ENCODE results near the gene SLC35F4.
"Not testable (repeated sequence)": the region's sequence is repeated elsewhere in the genome, so short reads cannot be mapped to it uniquely, and the experiment has no call there.

The SLC35F4 gene

GRCh38 chr14:57760896-57761295, 105.0 kb downstream of the SLC35F4 start:
- H3K36me3 ChIP-seq (ENCODE audit: insufficient read depth, insufficient read length, low read length): no peaks in the 10 kb centered on the region
- no peak overlapping the region for H3K4me3 ChIP-seq (ENCODE audit: insufficient read length, low read depth)
- DNase-seq (ENCODE audit: low read depth, low spot score): no peak
- no peaks in the 10 kb centered on the region for H3K27me3 ChIP-seq (ENCODE audit: insufficient read depth, insufficient read length)
- no peaks in the 10 kb centered on the region for H3K9me3 ChIP-seq (ENCODE audit: insufficient read depth, low read length)
- no peaks in the 10 kb centered on the region for H3K4me1 ChIP-seq (ENCODE audit: insufficient read depth, insufficient read length)
- TF ChIP-seq SUZ12 (IDR thresholded peaks at IDR 0.05; ENCODE audit: extremely low read depth, insufficient read depth, insufficient read length) (no peak), ZNF274 (IDR thresholded peaks at IDR 0.05; ENCODE audit: low read depth, low read length) (no peak), YY1 (IDR thresholded peaks at IDR 0.05; ENCODE audit: insufficient read depth, insufficient read length) (no peak)
- no peak overlapping the region for H3K9ac ChIP-seq (ENCODE audit: insufficient read length, low read depth)

- no peaks in the 10 kb centered on the region for H3K27me3 ChIP-seq (ENCODE audit: insufficient read depth, insufficient read length)
- no peaks in the 10 kb centered on the region for H3K9me3 ChIP-seq (ENCODE audit: insufficient read depth, low read length)
- no peak overlapping the region for H3K4me3 ChIP-seq (ENCODE audit: insufficient read length, low read depth)
- no peaks in the 10 kb centered on the region for H3K36me3 ChIP-seq (ENCODE audit: insufficient read depth, insufficient read length, low read length)
- H3K4me1 ChIP-seq (ENCODE audit: insufficient read depth, insufficient read length): no peaks in the 10 kb centered on the region
- H3K9ac ChIP-seq (ENCODE audit: insufficient read length, low read depth): no peak overlapping the region
- DNase-seq (ENCODE audit: low read depth, low spot score): no peak
- no peak for TF ChIP-seq ZNF274 (IDR thresholded peaks at IDR 0.05; ENCODE audit: low read depth, low read length)
- no peak for TF ChIP-seq SUZ12 (IDR thresholded peaks at IDR 0.05; ENCODE audit: extremely low read depth, insufficient read depth, insufficient read length)
- no peak for TF ChIP-seq YY1 (IDR thresholded peaks at IDR 0.05; ENCODE audit: insufficient read depth, insufficient read length)
Observed at GRCh38 chr14:57755018-57755521, 110.8 kb downstream of the SLC35F4 start.

DNA sequence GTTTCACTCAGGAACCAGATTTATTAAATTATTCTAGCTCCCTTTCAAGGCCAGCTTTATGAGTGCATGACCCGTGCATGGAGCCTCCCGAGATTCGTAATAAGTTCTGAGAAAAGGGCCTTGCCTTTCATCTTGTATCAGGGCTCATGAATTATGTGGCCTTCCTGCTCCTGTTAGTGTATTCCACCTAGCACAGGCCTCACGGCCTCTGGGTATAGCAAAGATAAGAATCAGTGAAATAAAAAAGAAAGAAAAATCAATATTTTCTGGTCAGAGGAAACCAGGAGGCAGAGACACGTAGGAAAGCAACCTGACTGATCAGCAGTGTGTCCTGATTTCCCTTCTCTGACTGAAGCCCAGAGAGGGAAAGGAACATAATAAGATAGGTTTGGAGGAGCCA, 111.4 kb downstream of the SLC35F4 start:
- no peak overlapping the region for H3K4me3 ChIP-seq (ENCODE audit: insufficient read length, low read depth)
- H3K36me3 ChIP-seq (ENCODE audit: insufficient read depth, insufficient read length, low read length): no peaks in the 10 kb centered on the region
- H3K9ac ChIP-seq (ENCODE audit: insufficient read length, low read depth): no peak overlapping the region
- H3K4me1 ChIP-seq (ENCODE audit: insufficient read depth, insufficient read length): no peaks in the 10 kb centered on the region
- TF ChIP-seq YY1 (IDR thresholded peaks at IDR 0.05; ENCODE audit: insufficient read depth, insufficient read length): no peak
- TF ChIP-seq ZNF274 (IDR thresholded peaks at IDR 0.05; ENCODE audit: low read depth, low read length): no peak
- no peak for TF ChIP-seq SUZ12 (IDR thresholded peaks at IDR 0.05; ENCODE audit: extremely low read depth, insufficient read depth, insufficient read length)
- no peaks in the 10 kb centered on the region for H3K9me3 ChIP-seq (ENCODE audit: insufficient read depth, low read length)
- DNase-seq (ENCODE audit: low read depth, low spot score): no peak
- no peaks in the 10 kb centered on the region for H3K27me3 ChIP-seq (ENCODE audit: insufficient read depth, insufficient read length)

DNA sequence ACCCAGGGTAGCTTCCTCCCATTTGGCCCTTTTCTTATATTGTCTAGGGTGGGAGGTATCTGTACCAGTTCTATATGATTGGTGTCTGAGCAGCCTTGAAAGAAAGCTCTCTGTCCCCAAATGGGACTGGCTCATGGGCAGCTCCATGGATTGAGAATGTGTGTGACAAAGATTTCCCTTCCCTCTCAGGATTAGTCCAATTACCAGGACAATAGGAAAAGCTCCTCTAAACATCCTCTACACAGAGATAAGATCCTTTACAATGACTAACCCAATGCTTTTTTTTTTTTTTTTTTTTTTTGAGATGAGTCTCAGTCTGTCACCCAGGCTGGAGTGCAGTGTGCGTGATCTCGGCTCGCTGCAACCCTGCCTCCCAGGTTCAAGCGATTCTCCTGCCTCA, 112.1 kb downstream of the SLC35F4 start:
- no peak overlapping the region for H3K9ac ChIP-seq (ENCODE audit: insufficient read length, low read depth)
- no peaks in the 10 kb centered on the region for H3K4me1 ChIP-seq (ENCODE audit: insufficient read depth, insufficient read length)
- H3K27me3 ChIP-seq (ENCODE audit: insufficient read depth, insufficient read length): no peaks in the 10 kb centered on the region
- no peak for DNase-seq (ENCODE audit: low read depth, low spot score)
- TF ChIP-seq ZNF274 (IDR thresholded peaks at IDR 0.05; ENCODE audit: low read depth, low read length) (no peak), SUZ12 (IDR thresholded peaks at IDR 0.05; ENCODE audit: extremely low read depth, insufficient read depth, insufficient read length) (no peak), YY1 (IDR thresholded peaks at IDR 0.05; ENCODE audit: insufficient read depth, insufficient read length) (no peak)
- no peaks in the 10 kb centered on the region for H3K9me3 ChIP-seq (ENCODE audit: insufficient read depth, low read length)
- H3K36me3 ChIP-seq (ENCODE audit: insufficient read depth, insufficient read length, low read length): no peaks in the 10 kb centered on the region
- H3K4me3 ChIP-seq (ENCODE audit: insufficient read length, low read depth): no peak overlapping the region

GRCh38 chr14:57752142-57752695, 113.7 kb downstream of the SLC35F4 start:
- H3K27me3 ChIP-seq (ENCODE audit: insufficient read depth, insufficient read length); H3K9me3 ChIP-seq (ENCODE audit: insufficient read depth, low read length); H3K9ac ChIP-seq (ENCODE audit: insufficient read length, low read depth); H3K36me3 ChIP-seq (ENCODE audit: insufficient read depth, insufficient read length, low read length); H3K4me1 ChIP-seq (ENCODE audit: insufficient read depth, insufficient read length); DNase-seq (ENCODE audit: low read depth, low spot score); H3K4me3 ChIP-seq (ENCODE audit: insufficient read length, low read depth): not testable (repeated sequence)

DNA sequence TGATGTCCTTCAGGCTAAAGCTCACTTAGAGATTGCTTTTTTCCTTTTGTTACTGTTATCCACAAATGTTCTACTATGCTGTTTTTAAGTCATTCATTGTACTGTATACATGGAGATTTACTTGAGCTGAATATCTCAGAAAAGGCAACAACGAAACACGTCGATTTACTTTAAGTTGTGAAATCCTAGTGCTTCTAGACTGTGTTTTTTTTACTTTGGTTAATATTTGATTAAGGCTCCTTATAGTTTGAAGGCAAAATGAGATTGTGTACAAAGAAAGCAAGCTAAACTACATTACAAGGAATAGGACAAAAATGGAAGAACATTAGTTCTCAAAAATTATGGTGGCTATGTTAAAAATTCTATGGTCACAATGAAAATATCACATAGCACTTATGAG, 114.5 kb downstream of the SLC35F4 start:
- TF ChIP-seq ZNF274 (IDR thresholded peaks at IDR 0.05; ENCODE audit: low read depth, low read length) (no peak), SUZ12 (IDR thresholded peaks at IDR 0.05; ENCODE audit: extremely low read depth, insufficient read depth, insufficient read length) (no peak), YY1 (IDR thresholded peaks at IDR 0.05; ENCODE audit: insufficient read depth, insufficient read length) (no peak)

DNA sequence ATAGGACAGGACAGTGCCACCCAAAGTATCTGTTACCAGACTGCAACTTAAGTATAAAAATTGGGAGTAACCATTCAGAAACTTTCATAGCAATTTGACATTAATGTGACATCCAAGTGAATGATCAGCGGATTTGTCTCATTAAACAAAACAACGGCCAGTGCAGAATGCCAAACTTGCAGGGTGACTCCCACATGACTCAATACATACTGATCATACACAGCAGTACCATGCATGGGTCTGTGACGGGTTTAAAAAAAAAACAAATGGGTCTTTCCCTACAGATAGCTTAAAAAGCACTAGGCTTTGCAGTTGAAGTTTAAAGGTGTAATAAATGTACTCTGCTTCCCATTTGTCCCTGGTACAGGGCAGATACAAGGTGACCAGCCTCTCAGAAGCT, 116.6 kb downstream of the SLC35F4 start:
- no peaks in the 10 kb centered on the region for H3K27me3 ChIP-seq (ENCODE audit: insufficient read depth, insufficient read length)
- no peaks in the 10 kb centered on the region for H3K36me3 ChIP-seq (ENCODE audit: insufficient read depth, insufficient read length, low read length)
- no peak for DNase-seq (ENCODE audit: low read depth, low spot score)
- no peak overlapping the region for H3K4me3 ChIP-seq (ENCODE audit: insufficient read length, low read depth)
- TF ChIP-seq SUZ12 (IDR thresholded peaks at IDR 0.05; ENCODE audit: extremely low read depth, insufficient read depth, insufficient read length): no peak
- no peak for TF ChIP-seq ZNF274 (IDR thresholded peaks at IDR 0.05; ENCODE audit: low read depth, low read length)
- TF ChIP-seq YY1 (IDR thresholded peaks at IDR 0.05; ENCODE audit: insufficient read depth, insufficient read length): no peak
- no peak overlapping the region for H3K9ac ChIP-seq (ENCODE audit: insufficient read length, low read depth)
- H3K4me1 ChIP-seq (ENCODE audit: insufficient read depth, insufficient read length): no peaks in the 10 kb centered on the region
- no peaks in the 10 kb centered on the region for H3K9me3 ChIP-seq (ENCODE audit: insufficient read depth, low read length)

More for the DNA sequence above, 114.5 kb downstream of the SLC35F4 start:
- Histone ChIP-seq H3K4me3 (ENCODE audit: insufficient read length, low read depth) (no peak overlapping the region), H3K4me1 (ENCODE audit: insufficient read depth, insufficient read length) (no peaks in the 10 kb centered on the region), H3K9me3 (ENCODE audit: insufficient read depth, low read length) (no peaks in the 10 kb centered on the region), H3K36me3 (ENCODE audit: insufficient read depth, insufficient read length, low read length) (no peaks in the 10 kb centered on the region), H3K9ac (ENCODE audit: insufficient read length, low read depth) (no peak overlapping the region), H3K27me3 (ENCODE audit: insufficient read depth, insufficient read length) (no peaks in the 10 kb centered on the region)
- no peak for DNase-seq (ENCODE audit: low read depth, low spot score)
